ENCODE data around the gene CHD1. TPM values are rescaled to one million over a fixed set of nuclear protein-coding genes. Genes with fewer than 3 reads are reported as not detected.

CHD1 gene
- 10 to 100 TPM; 50.5 to 52.1 TPM for total RNA-seq

DNA sequence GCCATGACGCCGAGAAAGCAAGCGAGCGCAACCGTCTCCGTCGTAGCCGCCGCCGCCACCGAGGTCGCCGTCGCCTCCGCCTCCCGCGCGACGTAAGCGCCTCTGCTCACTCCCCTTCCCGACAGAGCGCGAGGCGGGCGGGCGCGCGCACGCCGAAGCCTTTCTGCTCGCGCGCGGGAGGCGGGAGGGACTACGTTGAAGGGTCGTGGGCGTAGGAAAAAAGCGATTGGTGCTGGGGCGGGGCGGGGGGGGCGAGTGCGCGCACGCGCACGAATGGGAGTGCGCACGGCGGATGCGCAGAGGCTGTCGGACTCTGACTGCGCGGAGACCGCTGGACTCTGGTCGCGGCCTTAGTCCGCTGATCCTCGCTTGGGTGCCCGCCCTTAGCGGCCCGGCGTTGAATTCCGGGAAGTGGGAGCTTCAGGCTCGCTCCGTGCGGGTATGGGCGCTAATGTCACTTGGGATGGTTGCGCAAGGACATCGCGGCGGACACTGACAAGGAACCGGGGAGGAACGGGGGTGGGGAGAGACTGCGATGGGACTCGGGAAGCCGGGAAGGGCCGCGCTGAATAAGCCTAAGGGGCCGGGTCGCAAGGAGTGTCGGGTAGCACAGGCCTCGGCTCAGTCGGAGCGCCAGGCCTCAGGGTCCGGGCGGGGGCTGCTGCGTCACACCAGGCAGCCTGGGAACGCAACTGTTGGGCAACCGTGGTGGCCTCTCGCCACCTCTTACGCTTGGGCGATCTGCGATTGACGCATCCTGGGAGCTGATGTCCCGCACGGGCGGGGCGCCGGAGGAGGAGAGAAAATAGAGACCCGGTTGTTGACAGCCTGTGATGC is at the start of gene CHD1:
TSS of gene CHD1 (minus strand) at position 135 of the 837 bp plus-strand sequence. CDS start 2,621 bp downstream, outside the sequence.
- DNase-seq = peak; percentile 97
- H3K36me3 Mint-ChIP-seq (ENCODE audit: low read depth) = peaks cover 23% of the 10 kb centered on the region
- H3K27me3 Mint-ChIP-seq (ENCODE audit: low read depth) = no peaks in the 10 kb centered on the region
- H3K4me1 Mint-ChIP-seq (ENCODE audit: low read depth) = peaks cover 57% of the 10 kb centered on the region
- intact Hi-C loops (cut with micrococcal nuclease) = loop anchor here (1.0 to 2.0 kb wide), 8 partner anchors 76 to 1994 kb away; partner anchors contain the start of genes RGMB and RIOK2
- H3K9me3 Mint-ChIP-seq = no peaks in the 10 kb centered on the region
- CTCF ChIA-PET = interaction anchor here (0.7 to 1.0 kb wide), 4 partner anchors 9 to 22 kb away, joined by 3 to 4 read pairs (median 3); no protein-coding TSS in a partner anchor
- H3K4me3 Mint-ChIP-seq = peak within 1 kb of the TSS; percentile 93
- peak within 1 kb of the TSS; percentile 100 for H3K27ac Mint-ChIP-seq

DNA sequence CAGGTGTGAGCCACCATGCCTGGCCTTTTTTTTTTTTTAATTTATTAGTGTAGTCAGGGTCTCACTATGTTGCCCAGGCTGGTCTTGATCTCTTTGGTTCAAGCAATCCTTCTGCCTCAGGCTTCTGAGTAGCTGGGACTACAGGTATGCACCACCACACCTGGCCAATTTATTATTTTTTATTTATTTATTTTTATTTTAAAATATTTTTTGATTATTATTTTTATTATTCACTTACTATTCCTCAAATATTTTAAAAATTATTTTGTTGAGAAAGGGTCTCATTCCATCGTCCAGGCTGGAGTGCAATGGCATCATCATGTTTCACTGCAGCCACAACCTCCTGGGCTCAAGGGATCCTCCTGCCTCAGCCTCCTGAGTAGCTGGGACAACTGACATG is 49.7 kb upstream of the CHD1 start:
- H3K9me3 Mint-ChIP-seq = no peaks in the 10 kb centered on the region
- H3K4me1 Mint-ChIP-seq (ENCODE audit: low read depth) = peaks cover 14% of the 10 kb centered on the region
- H3K36me3 Mint-ChIP-seq (ENCODE audit: low read depth) = no peaks in the 10 kb centered on the region
- DNase-seq = no peak
- no peak overlapping the region for H3K27ac Mint-ChIP-seq
- H3K27me3 Mint-ChIP-seq (ENCODE audit: low read depth) = no peaks in the 10 kb centered on the region
- CTCF ChIA-PET = no interaction called here
- no peak overlapping the region for H3K4me3 Mint-ChIP-seq
- intact Hi-C loops (cut with micrococcal nuclease) = no loop called here

DNA sequence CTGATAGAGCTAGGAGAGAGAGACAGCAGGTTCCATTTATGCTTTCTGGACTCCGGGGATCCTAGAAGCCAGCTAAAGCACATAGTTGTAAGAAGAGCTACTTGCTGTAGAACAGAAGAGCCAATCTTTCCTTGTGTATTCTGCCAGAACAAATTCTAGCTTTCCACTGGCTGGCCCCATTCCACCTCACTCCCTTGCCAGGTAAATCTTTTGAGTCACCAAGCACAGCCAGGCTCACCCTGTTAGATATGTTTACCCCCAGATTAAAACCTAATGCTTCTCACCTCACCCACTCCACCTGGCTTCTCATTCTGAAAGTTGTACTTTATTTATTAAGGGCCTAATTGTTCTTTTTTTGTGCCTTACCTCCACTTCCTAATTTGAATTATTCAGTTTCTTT is 48.9 kb upstream of the CHD1 start:
- DNase-seq = no peak
- intact Hi-C loops (cut with micrococcal nuclease) = no loop called here
- no peak overlapping the region for H3K4me3 Mint-ChIP-seq
- H3K36me3 Mint-ChIP-seq (ENCODE audit: low read depth) = no peaks in the 10 kb centered on the region
- peaks cover 14% of the 10 kb centered on the region for H3K4me1 Mint-ChIP-seq (ENCODE audit: low read depth)
- H3K9me3 Mint-ChIP-seq = no peaks in the 10 kb centered on the region
- H3K27ac Mint-ChIP-seq = no peak overlapping the region
- CTCF ChIA-PET = no interaction called here
- H3K27me3 Mint-ChIP-seq (ENCODE audit: low read depth) = no peaks in the 10 kb centered on the region

GRCh38 chr5:98975682-98976407 is 47.0 kb upstream of the CHD1 start:
- CTCF ChIA-PET = no interaction called here
- Mint-ChIP-seq H3K4me3 (no peak overlapping the region), H3K4me1 (ENCODE audit: low read depth) (peaks cover 14% of the 10 kb centered on the region), H3K9me3 (no peaks in the 10 kb centered on the region), H3K36me3 (ENCODE audit: low read depth) (no peaks in the 10 kb centered on the region), H3K27me3 (ENCODE audit: low read depth) (no peaks in the 10 kb centered on the region), H3K27ac (no peak overlapping the region)
- no peak for DNase-seq
- intact Hi-C loops (cut with micrococcal nuclease) = no loop called here

GRCh38 chr5:98975223-98975622 is 46.4 kb upstream of the CHD1 start:
- peaks cover 14% of the 10 kb centered on the region for H3K4me1 Mint-ChIP-seq (ENCODE audit: low read depth)

DNA sequence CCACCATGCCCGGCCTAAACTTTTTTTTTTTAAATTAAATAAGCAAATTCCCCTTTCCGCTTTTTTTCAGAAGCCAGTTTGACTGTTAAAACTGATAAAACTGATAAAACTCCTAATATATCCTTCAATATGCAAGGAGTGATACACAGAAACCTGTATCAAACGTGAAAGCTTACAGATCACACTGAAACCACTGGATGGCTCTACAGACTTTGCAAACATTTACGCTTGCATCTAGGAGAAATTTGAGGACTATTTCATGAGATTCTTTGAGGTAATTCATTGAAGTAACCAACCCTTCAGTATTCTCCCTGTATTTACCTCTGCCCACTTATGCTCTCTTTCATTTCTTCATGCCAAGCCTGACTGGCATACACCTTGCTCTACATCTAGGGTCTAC is 40.6 kb upstream of the CHD1 start:
- Mint-ChIP-seq H3K27me3 (ENCODE audit: low read depth) (no peaks in the 10 kb centered on the region), H3K4me3 (no peak overlapping the region), H3K27ac (no peak overlapping the region), H3K36me3 (ENCODE audit: low read depth) (no peaks in the 10 kb centered on the region), H3K4me1 (ENCODE audit: low read depth) (no peaks in the 10 kb centered on the region), H3K9me3 (peaks cover 4% of the 10 kb centered on the region)
- intact Hi-C loops (cut with micrococcal nuclease) = no loop called here
- DNase-seq = no peak
- CTCF ChIA-PET = no interaction called here

More at GRCh38 chr5:98975223-98975622, 46.4 kb upstream of the CHD1 start:
- no peaks in the 10 kb centered on the region for H3K36me3 Mint-ChIP-seq (ENCODE audit: low read depth)
- H3K4me3 Mint-ChIP-seq = no peak overlapping the region
- CTCF ChIA-PET = no interaction called here
- no peak overlapping the region for H3K27ac Mint-ChIP-seq
- intact Hi-C loops (cut with micrococcal nuclease) = no loop called here
- DNase-seq = no peak
- no peaks in the 10 kb centered on the region for H3K27me3 Mint-ChIP-seq (ENCODE audit: low read depth)
- H3K9me3 Mint-ChIP-seq = no peaks in the 10 kb centered on the region

GRCh38 chr5:98968056-98968564 is 39.3 kb upstream of the CHD1 start:
- no peak overlapping the region for H3K27ac Mint-ChIP-seq
- no peak for DNase-seq
- H3K36me3 Mint-ChIP-seq (ENCODE audit: low read depth) = no peaks in the 10 kb centered on the region
- H3K4me3 Mint-ChIP-seq = no peak overlapping the region
- CTCF ChIA-PET = interaction anchor here (0.6 to 1.2 kb wide), 4 partner anchors 8 to 1738 kb away, joined by 3 to 4 read pairs (median 4); no protein-coding TSS in a partner anchor
- H3K9me3 Mint-ChIP-seq = peaks cover 4% of the 10 kb centered on the region
- H3K4me1 Mint-ChIP-seq (ENCODE audit: low read depth) = no peaks in the 10 kb centered on the region
- no peaks in the 10 kb centered on the region for H3K27me3 Mint-ChIP-seq (ENCODE audit: low read depth)
- intact Hi-C loops (cut with micrococcal nuclease) = no loop called here

DNA sequence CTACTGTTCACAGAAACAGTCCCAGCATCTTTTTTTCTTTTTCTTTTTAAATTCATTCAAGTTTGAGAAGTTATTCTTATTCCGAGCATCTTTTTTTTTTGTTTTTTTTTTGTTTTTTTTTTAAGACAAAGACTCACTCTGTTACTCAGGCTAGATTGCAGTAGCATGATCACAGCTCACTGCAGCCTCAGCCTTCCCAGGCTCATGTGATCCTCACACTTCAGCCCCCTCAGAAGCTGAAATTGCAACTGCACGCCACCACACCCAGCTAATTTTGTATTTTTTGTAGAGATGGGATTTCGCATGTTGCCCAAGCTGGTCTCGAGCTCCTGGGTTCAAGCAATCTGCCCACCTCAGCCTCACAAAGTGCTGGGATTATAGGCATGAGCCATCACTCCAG is 36.4 kb upstream of the CHD1 start:
- H3K27me3 Mint-ChIP-seq (ENCODE audit: low read depth) = no peaks in the 10 kb centered on the region
- no peak overlapping the region for H3K4me3 Mint-ChIP-seq
- H3K36me3 Mint-ChIP-seq (ENCODE audit: low read depth) = no peaks in the 10 kb centered on the region
- peaks cover 4% of the 10 kb centered on the region for H3K9me3 Mint-ChIP-seq
- H3K4me1 Mint-ChIP-seq (ENCODE audit: low read depth) = no peaks in the 10 kb centered on the region
- CTCF ChIA-PET = no interaction called here
- H3K27ac Mint-ChIP-seq = no peak overlapping the region
- intact Hi-C loops (cut with micrococcal nuclease) = no loop called here
- no peak for DNase-seq

GRCh38 chr5:98964621-98965020 is 35.8 kb upstream of the CHD1 start:
- Mint-ChIP-seq H3K36me3 (ENCODE audit: low read depth) (no peaks in the 10 kb centered on the region), H3K27me3 (ENCODE audit: low read depth) (no peaks in the 10 kb centered on the region), H3K4me3 (no peak overlapping the region), H3K27ac (no peak overlapping the region), H3K9me3 (peaks cover 4% of the 10 kb centered on the region), H3K4me1 (ENCODE audit: low read depth) (no peaks in the 10 kb centered on the region)
- CTCF ChIA-PET = no interaction called here
- intact Hi-C loops (cut with micrococcal nuclease) = no loop called here
- DNase-seq = no peak

GRCh38 chr5:98963019-98963418 is 34.2 kb upstream of the CHD1 start:
- H3K9me3 Mint-ChIP-seq = peaks cover 4% of the 10 kb centered on the region
- no peak overlapping the region for H3K27ac Mint-ChIP-seq
- H3K27me3 Mint-ChIP-seq (ENCODE audit: low read depth) = no peaks in the 10 kb centered on the region
- CTCF ChIA-PET = no interaction called here
- no peaks in the 10 kb centered on the region for H3K4me1 Mint-ChIP-seq (ENCODE audit: low read depth)
- no peak overlapping the region for H3K4me3 Mint-ChIP-seq
- intact Hi-C loops (cut with micrococcal nuclease) = no loop called here
- no peak for DNase-seq
- no peaks in the 10 kb centered on the region for H3K36me3 Mint-ChIP-seq (ENCODE audit: low read depth)

DNA sequence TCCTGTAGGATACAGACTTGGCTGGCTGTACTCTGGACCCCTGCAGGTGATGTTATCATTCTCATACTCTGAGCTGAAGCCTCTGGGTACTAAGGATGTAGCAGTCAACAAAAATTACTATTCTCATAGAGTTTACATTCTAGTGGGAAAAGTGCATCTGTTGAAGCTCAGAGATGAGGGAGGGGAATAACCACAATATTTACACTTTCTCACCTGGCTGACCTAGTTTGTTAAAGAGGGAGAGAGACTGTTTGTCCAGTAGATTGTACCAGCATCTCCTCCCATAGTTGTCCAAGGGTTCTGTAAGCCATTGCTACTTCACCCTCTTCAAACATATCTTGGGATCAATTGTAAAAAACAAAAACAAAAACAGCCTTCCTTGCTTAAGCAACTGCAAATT is 33.8 kb upstream of the CHD1 start:
- H3K4me3 Mint-ChIP-seq = no peak overlapping the region
- CTCF ChIA-PET = no interaction called here

DNA sequence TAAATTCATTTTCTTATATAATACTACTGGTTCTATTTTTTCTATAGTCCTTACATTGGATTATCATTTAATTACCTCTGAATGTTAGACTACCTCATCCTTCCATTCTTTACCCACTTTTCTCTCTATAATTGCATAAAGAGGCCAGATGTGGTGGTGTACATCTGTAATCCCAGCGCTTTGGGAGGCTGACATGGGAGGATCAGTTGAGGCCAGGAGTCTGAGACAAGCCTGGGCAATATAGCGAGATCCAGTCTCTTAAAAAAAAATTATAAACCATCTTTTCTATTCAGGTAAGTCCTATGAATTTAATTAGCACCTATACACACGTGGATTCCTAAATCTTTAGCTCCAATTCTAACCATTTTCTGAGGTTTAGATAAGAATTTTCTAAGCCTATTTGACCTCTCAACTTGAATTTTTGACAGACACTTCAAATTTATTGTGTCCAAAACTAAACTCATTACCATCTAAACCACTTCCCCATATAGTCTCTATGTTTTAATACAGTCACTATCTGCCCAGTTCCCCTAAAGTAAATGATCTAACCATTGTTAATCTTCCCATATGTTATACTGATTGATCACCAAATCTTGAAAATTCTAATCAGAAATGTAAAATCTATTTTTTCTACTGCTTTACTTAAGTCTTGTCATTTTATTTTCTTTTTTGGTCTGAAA is 33.0 kb upstream of the CHD1 start:
- intact Hi-C loops (cut with micrococcal nuclease) = no loop called here
- DNase-seq = no peak
- Mint-ChIP-seq H3K4me1 (ENCODE audit: low read depth) (no peaks in the 10 kb centered on the region), H3K9me3 (peaks cover 1% of the 10 kb centered on the region), H3K27me3 (ENCODE audit: low read depth) (no peaks in the 10 kb centered on the region), H3K27ac (no peak overlapping the region), H3K36me3 (ENCODE audit: low read depth) (no peaks in the 10 kb centered on the region), H3K4me3 (no peak overlapping the region)
- CTCF ChIA-PET = no interaction called here

More for the DNA sequence above, 33.8 kb upstream of the CHD1 start:
- Mint-ChIP-seq H3K4me1 (ENCODE audit: low read depth) (no peaks in the 10 kb centered on the region), H3K27ac (no peak overlapping the region), H3K27me3 (ENCODE audit: low read depth) (no peaks in the 10 kb centered on the region), H3K9me3 (peaks cover 4% of the 10 kb centered on the region), H3K36me3 (ENCODE audit: low read depth) (no peaks in the 10 kb centered on the region)
- no peak for DNase-seq
- intact Hi-C loops (cut with micrococcal nuclease) = no loop called here
